Measurements from ENCODE around the gene PRKCE. TPM values are rescaled to one million over a fixed set of nuclear protein-coding genes. Genes with fewer than 3 reads are reported as not detected.

Gene PRKCE
- total RNA-seq, 2 donors from 2014 or later = 7.2 to 25.4 TPM

DNA sequence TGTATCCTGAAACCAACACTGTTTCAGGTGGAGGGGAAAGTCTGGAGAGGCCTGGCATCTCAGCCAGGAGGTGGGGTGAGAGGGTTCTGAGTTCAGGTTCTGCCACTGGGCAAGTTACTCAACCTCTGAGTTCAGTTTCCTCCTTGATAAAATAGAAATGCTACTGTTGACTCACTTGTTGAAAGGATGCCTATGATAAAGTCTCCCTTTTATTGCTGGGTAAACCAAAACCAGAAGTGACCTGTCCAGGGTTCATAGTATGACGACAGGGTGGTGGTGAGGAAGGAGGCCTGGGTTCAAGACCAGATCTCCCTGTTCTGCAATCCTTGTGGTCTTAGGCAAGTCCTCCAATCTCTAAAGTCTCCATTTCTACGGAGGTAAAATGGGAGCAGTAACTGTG, 232.7 kb downstream of the PRKCE start:
- no peak for DNase-seq (ENCODE audit: low spot score)
- 46% methylated on average over 2 of the region's 2 CpGs for WGBS
- Histone ChIP-seq H3K4me3 (no peak overlapping the region), H3K27ac (no peak overlapping the region), H3K36me3 (no peaks in the 10 kb centered on the region), H3K4me1 (replicated peaks) (peaks cover 5% of the 10 kb centered on the region), H3K27me3 (replicated peaks; ENCODE audit: insufficient read depth) (no peaks in the 10 kb centered on the region), H3K9me3 (no peaks in the 10 kb centered on the region)
- intact Hi-C loops (cut with DNase I) = no loop called here
- no peak for TF ChIP-seq POLR2A (IDR thresholded peaks at IDR 0.05)
- no peak for TF ChIP-seq POLR2AphosphoS5 (IDR thresholded peaks at IDR 0.05)
- TF ChIP-seq, protein P1, sequence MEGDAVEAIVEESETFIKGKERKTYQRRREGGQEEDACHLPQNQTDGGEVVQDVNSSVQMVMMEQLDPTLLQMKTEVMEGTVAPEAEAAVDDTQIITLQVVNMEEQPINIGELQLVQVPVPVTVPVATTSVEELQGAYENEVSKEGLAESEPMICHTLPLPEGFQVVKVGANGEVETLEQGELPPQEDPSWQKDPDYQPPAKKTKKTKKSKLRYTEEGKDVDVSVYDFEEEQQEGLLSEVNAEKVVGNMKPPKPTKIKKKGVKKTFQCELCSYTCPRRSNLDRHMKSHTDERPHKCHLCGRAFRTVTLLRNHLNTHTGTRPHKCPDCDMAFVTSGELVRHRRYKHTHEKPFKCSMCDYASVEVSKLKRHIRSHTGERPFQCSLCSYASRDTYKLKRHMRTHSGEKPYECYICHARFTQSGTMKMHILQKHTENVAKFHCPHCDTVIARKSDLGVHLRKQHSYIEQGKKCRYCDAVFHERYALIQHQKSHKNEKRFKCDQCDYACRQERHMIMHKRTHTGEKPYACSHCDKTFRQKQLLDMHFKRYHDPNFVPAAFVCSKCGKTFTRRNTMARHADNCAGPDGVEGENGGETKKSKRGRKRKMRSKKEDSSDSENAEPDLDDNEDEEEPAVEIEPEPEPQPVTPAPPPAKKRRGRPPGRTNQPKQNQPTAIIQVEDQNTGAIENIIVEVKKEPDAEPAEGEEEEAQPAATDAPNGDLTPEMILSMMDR (IDR thresholded peaks at IDR 0.05) = no peak

GRCh38 chr2:45885171-45885621, 233.7 kb downstream of the PRKCE start:
- intact Hi-C loops (cut with DNase I) = loop anchor here (5.0 kb wide), 2 partner anchors 52 to 63 kb away; no protein-coding TSS in a partner anchor
- no peaks in the 10 kb centered on the region for H3K27me3 ChIP-seq (replicated peaks; ENCODE audit: insufficient read depth)
- no peak for DNase-seq (ENCODE audit: low spot score)
- H3K4me3 ChIP-seq = no peak overlapping the region
- H3K27ac ChIP-seq = no peak overlapping the region
- no peaks in the 10 kb centered on the region for H3K9me3 ChIP-seq
- H3K4me1 ChIP-seq (replicated peaks) = peaks cover 5% of the 10 kb centered on the region
- 21% methylated on average over 2 of the region's 2 CpGs for WGBS
- peak; percentile 23 for TF ChIP-seq POLR2AphosphoS5 (IDR thresholded peaks at IDR 0.05)
- TF ChIP-seq, protein P1 (IDR thresholded peaks at IDR 0.05) = no peak
- no peak for TF ChIP-seq POLR2A (IDR thresholded peaks at IDR 0.05)
- no peaks in the 10 kb centered on the region for H3K36me3 ChIP-seq

GRCh38 chr2:45886171-45886663, 234.7 kb downstream of the PRKCE start:
- TF ChIP-seq, protein P1 (IDR thresholded peaks at IDR 0.05) = no peak
- TF ChIP-seq POLR2A (IDR thresholded peaks at IDR 0.05) = no peak
- TF ChIP-seq POLR2AphosphoS5 (IDR thresholded peaks at IDR 0.05) = no peak
- H3K27me3 ChIP-seq (replicated peaks; ENCODE audit: insufficient read depth) = no peaks in the 10 kb centered on the region
- no peak overlapping the region for H3K4me3 ChIP-seq
- no peak overlapping the region for H3K27ac ChIP-seq
- H3K36me3 ChIP-seq = no peaks in the 10 kb centered on the region
- 20% methylated on average over 3 of the region's 3 CpGs for WGBS
- H3K4me1 ChIP-seq (replicated peaks) = peaks cover 5% of the 10 kb centered on the region
- intact Hi-C loops (cut with DNase I) = loop anchor here (5.0 kb wide), 2 partner anchors 51 to 64 kb away; no protein-coding TSS in a partner anchor
- no peak for DNase-seq (ENCODE audit: low spot score)
- H3K9me3 ChIP-seq = no peaks in the 10 kb centered on the region

DNA sequence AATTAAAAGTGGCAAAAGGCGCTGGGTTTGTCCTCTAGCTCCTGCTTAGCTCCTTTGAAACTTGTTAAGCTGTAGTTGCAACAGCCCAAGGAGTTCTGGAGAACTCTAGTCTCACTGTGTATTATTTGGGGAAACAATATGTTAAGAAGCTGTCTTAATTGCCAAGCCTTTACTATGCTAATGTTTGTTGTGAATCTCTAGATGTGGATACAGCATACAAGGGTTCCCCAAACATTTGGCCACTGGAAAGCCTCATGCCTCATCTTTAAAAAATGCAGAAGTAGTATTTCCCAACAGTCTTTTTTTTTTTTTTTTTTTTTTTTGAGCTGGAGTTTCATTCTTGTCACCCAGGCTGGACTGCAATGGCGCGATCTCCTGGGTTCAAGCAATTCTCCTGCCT, 236.7 kb downstream of the PRKCE start:
- Histone ChIP-seq H3K27ac (no peak overlapping the region), H3K27me3 (replicated peaks; ENCODE audit: insufficient read depth) (no peaks in the 10 kb centered on the region), H3K9me3 (no peaks in the 10 kb centered on the region), H3K36me3 (no peaks in the 10 kb centered on the region), H3K4me3 (no peak overlapping the region), H3K4me1 (replicated peaks) (peaks cover 5% of the 10 kb centered on the region)
- TF ChIP-seq, protein P1 (IDR thresholded peaks at IDR 0.05) = no peak
- TF ChIP-seq POLR2A (IDR thresholded peaks at IDR 0.05) (no peak), POLR2AphosphoS5 (IDR thresholded peaks at IDR 0.05) (no peak)
- intact Hi-C loops (cut with DNase I) = loop anchor here (5.0 kb wide), 2 partner anchors 49 to 66 kb away; no protein-coding TSS in a partner anchor
- DNase-seq (ENCODE audit: low spot score) = no peak
- WGBS = 98% methylated on average over 3 of the region's 3 CpGs

DNA sequence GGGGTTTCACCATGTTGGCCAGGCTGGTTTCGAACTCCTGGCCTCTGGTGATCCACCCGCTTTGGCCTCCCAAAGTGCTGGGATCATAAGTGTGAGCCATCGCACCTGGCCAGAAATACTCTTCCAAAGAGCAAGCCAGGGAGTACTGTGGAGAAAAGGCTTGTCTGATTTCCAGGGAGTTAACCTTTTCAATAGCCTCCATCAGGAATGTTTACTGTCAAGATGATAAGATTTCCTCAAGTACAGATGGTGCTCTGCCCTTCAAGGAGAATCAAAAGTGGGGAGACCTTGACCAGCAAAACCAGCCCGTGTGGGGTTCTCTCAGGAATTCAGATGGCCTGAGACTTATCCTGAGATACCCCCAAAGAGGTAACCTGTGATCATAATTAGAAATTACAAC, 237.2 kb downstream of the PRKCE start:
- no peaks in the 10 kb centered on the region for H3K36me3 ChIP-seq
- TF ChIP-seq POLR2A (IDR thresholded peaks at IDR 0.05) (no peak), POLR2AphosphoS5 (IDR thresholded peaks at IDR 0.05) (no peak)
- TF ChIP-seq, protein P1 (IDR thresholded peaks at IDR 0.05) = no peak
- no peak overlapping the region for H3K27ac ChIP-seq
- no peak for DNase-seq (ENCODE audit: low spot score)
- H3K4me3 ChIP-seq = no peak overlapping the region
- no peaks in the 10 kb centered on the region for H3K9me3 ChIP-seq
- WGBS = 84% methylated on average over 4 of the region's 4 CpGs
- intact Hi-C loops (cut with DNase I) = loop anchor here (5.0 kb wide), 2 partner anchors 49 to 66 kb away; no protein-coding TSS in a partner anchor
- H3K4me1 ChIP-seq (replicated peaks) = peaks cover 5% of the 10 kb centered on the region
- no peaks in the 10 kb centered on the region for H3K27me3 ChIP-seq (replicated peaks; ENCODE audit: insufficient read depth)
